Retinal pigment epithelial cell (primary cell): ENCODE results near the gene TBCD.

Experiments used
- DNase-seq: peaks from one replicate; pipeline ENCODE4 v3.0.0-alpha.2; 2010; ENCODE audit warnings: low read depth
- H3K4me3 ChIP-seq: 2 replicates; pipeline ENCODE4 v1.5.1; 2011; ENCODE audit warnings: mild to moderate bottlenecking, low read length, control low read depth, moderate library complexity
- CTCF ChIP-seq: conservative IDR thresholded peaks from 2 replicates; pipeline ENCODE4 v1.5.1; 2011; ENCODE audit warnings: low read depth, low read length, control low read depth, inconsistent platforms

The TBCD gene

GRCh38 chr17:82899941-82900340 is 148.1 kb downstream of the TBCD start:
- TF ChIP-seq CTCF: no peak

GRCh38 chr17:82900741-82901140 is 148.9 kb downstream of the TBCD start:
- no peak for TF ChIP-seq CTCF
- H3K4me3 ChIP-seq: no peak overlapping the region
- no peak for DNase-seq

More at GRCh38 chr17:82899941-82900340, 148.1 kb downstream of the TBCD start:
- DNase-seq: no peak
- H3K4me3 ChIP-seq: no peak overlapping the region

- no peak overlapping the region for H3K4me3 ChIP-seq
- no peak for DNase-seq
- no peak for TF ChIP-seq CTCF
Observed at GRCh38 chr17:82901356-82901755, 149.5 kb downstream of the TBCD start.

GRCh38 chr17:82901856-82902255 is 150.0 kb downstream of the TBCD start:
- TF ChIP-seq CTCF: no peak
- no peak overlapping the region for H3K4me3 ChIP-seq
- no peak for DNase-seq

- no peak for DNase-seq
- H3K4me3 ChIP-seq: no peak overlapping the region
- no peak for TF ChIP-seq CTCF
Observed at GRCh38 chr17:82902972-82903874, 151.4 kb downstream of the TBCD start.

GRCh38 chr17:82905130-82905529 is 153.3 kb downstream of the TBCD start:
- no peak for DNase-seq
- no peak for TF ChIP-seq CTCF
- H3K4me3 ChIP-seq: no peak overlapping the region
